ENCODE measurements around the gene CYTH2.

CYTH2 gene

GRCh38 chr19:48490981-48491792 lies 22.0 kb downstream of the CYTH2 start:
- no peak for DNase-seq (ENCODE audit: extremely low read depth, low read depth)
- no peak for TF ChIP-seq CTCF (IDR thresholded peaks at IDR 0.05; ENCODE audit: low read depth, low read length)

- no peak for DNase-seq (ENCODE audit: extremely low read depth, low read depth)
- no peak for TF ChIP-seq CTCF (IDR thresholded peaks at IDR 0.05; ENCODE audit: low read depth, low read length)
Observed at GRCh38 chr19:48491793-48492123, 22.6 kb downstream of the CYTH2 start.

GRCh38 chr19:48492925-48493717 lies 24.0 kb downstream of the CYTH2 start:
- peak; percentile 96 for DNase-seq (ENCODE audit: extremely low read depth, low read depth)
- TF ChIP-seq CTCF (IDR thresholded peaks at IDR 0.05; ENCODE audit: low read depth, low read length): no peak

GRCh38 chr19:48493718-48494401 lies 24.7 kb downstream of the CYTH2 start:
- TF ChIP-seq CTCF (IDR thresholded peaks at IDR 0.05; ENCODE audit: low read depth, low read length): no peak
- DNase-seq (ENCODE audit: extremely low read depth, low read depth): no peak

GRCh38 chr19:48495396-48495795 lies 26.2 kb downstream of the CYTH2 start:
- no peak for DNase-seq (ENCODE audit: extremely low read depth, low read depth)

GRCh38 chr19:48496959-48497727 lies 28.0 kb downstream of the CYTH2 start:
- DNase-seq (ENCODE audit: extremely low read depth, low read depth): no peak
- TF ChIP-seq CTCF (IDR thresholded peaks at IDR 0.05; ENCODE audit: low read depth, low read length): no peak

More at GRCh38 chr19:48495396-48495795, 26.2 kb downstream of the CYTH2 start:
- TF ChIP-seq CTCF (IDR thresholded peaks at IDR 0.05; ENCODE audit: low read depth, low read length): no peak
